Sigmoid colon (tissue), 7 donors: ENCODE data around the gene CDHR2. TPM values are rescaled to one million over a fixed set of nuclear protein-coding genes. Genes with fewer than 3 reads are reported as not detected.

ENCODE experiments used
- polyA plus RNA-seq, 3 donors: library from polyadenylated mRNA; stranded (reverse); fragments of 200-250 nt; gene quantifications; one replicate each; pipeline ENCODE4 v1.2.3, GENCODE V29; 2013
- small RNA-seq, 3 donors: library from RNA; depleted of rRNA; stranded (forward); fragments of <200 nt; gene quantifications; one replicate each; pipeline ENCODE3, GENCODE V24; 2016
- total RNA-seq, 4 donors: library from RNA; depleted of rRNA; stranded (reverse); fragments of >200 nt; gene quantifications; one replicate each; pipeline ENCODE4 v1.1.0, GENCODE V29; 2016
- donor health status: healthy with polysubstance abuse.
- donor health status: Bipolar disorder and iron deficiency.
- donor health status: healthy.

Gene CDHR2
- total and polyA plus RNA-seq, 7 donors, result 0.71 to 57.9 (median 9.6) TPM; not detected in 2

Small RNAs within 50 kb of the gene (small RNA-seq; reads per million reads assigned to genes)
- 0 reads per million in 3 donors for gene MIR4281
- 0 reads per million in 3 donors for gene RF00019
- gene RN7SL684P, result 0 reads per million in 3 donors

Other genes starting within 250 kb of the CDHR2 start
- 100 to 1,000 TPM in 3 of 4 donors, 10 to 100 TPM in 1; 88.8 to 117 (median 108) TPM for gene KIAA1191, start 187.6 kb upstream of the CDHR2 start, total RNA-seq
- 100 to 1,000 TPM in 1 of 3 donors, 10 to 100 TPM in 2; 41.0 to 112 (median 62.5) TPM for gene KIAA1191, start 187.6 kb upstream of the CDHR2 start, polyA plus RNA-seq
- 10 to 100 TPM in 2 of 4 donors, 1 to 10 TPM in 2; 5.6 to 16.9 (median 10.5) TPM for gene ARL10, start 183.9 kb upstream of the CDHR2 start, total RNA-seq
- gene ARL10, start 183.9 kb upstream of the CDHR2 start, polyA plus RNA-seq, result 1 to 10 TPM in 1 of 3 donors, under 1 TPM in 2; 0.23 to 1.8 (median 0.60) TPM
- 10 to 100 TPM in 1 of 4 donors, 1 to 10 TPM in 3; 4.4 to 17.8 (median 9.6) TPM for gene NOP16, start 160.7 kb upstream of the CDHR2 start, total RNA-seq
- 10 to 100 TPM; 21.3 to 50.7 (median 22.2) TPM for gene NOP16, start 160.7 kb upstream of the CDHR2 start, polyA plus RNA-seq
- gene HIGD2A, start 160.6 kb upstream of the CDHR2 start, total RNA-seq, result 100 to 1,000 TPM; 201 to 249 (median 235) TPM
- gene HIGD2A, start 160.6 kb upstream of the CDHR2 start, polyA plus RNA-seq, result 100 to 1,000 TPM; 207 to 457 (median 354) TPM
- gene CLTB, start 132.8 kb upstream of the CDHR2 start, total RNA-seq, result 100 to 1,000 TPM; 129 to 163 (median 156) TPM
- 100 to 1,000 TPM; 274 to 403 (median 280) TPM for gene CLTB, start 132.8 kb upstream of the CDHR2 start, polyA plus RNA-seq
- gene FAF2, start 101.0 kb upstream of the CDHR2 start, total RNA-seq, result 10 to 100 TPM; 18.5 to 24.6 (median 19.1) TPM
- 10 to 100 TPM in 1 of 3 donors, 1 to 10 TPM in 2; 4.2 to 19.8 (median 4.4) TPM for gene FAF2, start 101.0 kb upstream of the CDHR2 start, polyA plus RNA-seq
- gene RNF44, start 11.9 kb upstream of the CDHR2 start, total RNA-seq, result 10 to 100 TPM in 2 of 4 donors, 1 to 10 TPM in 2; 7.6 to 15.0 (median 11.1) TPM
- 10 to 100 TPM; 18.0 to 64.0 (median 25.4) TPM for gene RNF44, start 11.9 kb upstream of the CDHR2 start, polyA plus RNA-seq
- gene GPRIN1, start 60.8 kb downstream of the CDHR2 start, total RNA-seq, result 1 to 10 TPM in 2 of 4 donors, under 1 TPM in 2; 0.33 to 1.6 (median 0.81) TPM
- 1 to 10 TPM in 1 of 3 donors, under 1 TPM in 2; 0.60 to 1.4 (median 0.69) TPM for gene GPRIN1, start 60.8 kb downstream of the CDHR2 start, polyA plus RNA-seq
- gene SNCB, start 81.2 kb downstream of the CDHR2 start, total RNA-seq, result 1 to 10 TPM in 1 of 4 donors, not detected in 3; 2.2 TPM
- gene SNCB, start 81.2 kb downstream of the CDHR2 start, polyA plus RNA-seq, result under 1 TPM in 1 of 3 donors, not detected in 2; 0.23 TPM
- gene EIF4E1B, start 81.3 kb downstream of the CDHR2 start, total RNA-seq, result under 1 TPM in 1 of 4 donors, not detected in 3; 0.36 TPM
- gene EIF4E1B, start 81.3 kb downstream of the CDHR2 start, polyA plus RNA-seq, result not detected
- 10 to 100 TPM in 2 of 4 donors, 1 to 10 TPM in 2; 7.4 to 22.4 (median 9.7) TPM for gene TSPAN17, start 98.1 kb downstream of the CDHR2 start, total RNA-seq
- gene TSPAN17, start 98.1 kb downstream of the CDHR2 start, polyA plus RNA-seq, result 10 to 100 TPM; 21.7 to 37.7 (median 25.2) TPM